AG10803 (cell line): ENCODE results near the gene NTRK2.

Experiments used
- DNase-seq: peaks from one replicate; pipeline ENCODE4 v3.0.0; 2010; ENCODE audit warnings: low read depth
- H3K4me3 ChIP-seq: 2 replicates; pipeline ENCODE4 v1.5.1; 2011; ENCODE audit warnings: mild to moderate bottlenecking, low read length, control low read depth
- TF ChIP-seq, protein P1 (sequence below): conservative IDR thresholded peaks from 2 replicates; pipeline ENCODE4 v1.5.1; 2011; ENCODE audit warnings: mild to moderate bottlenecking, low read length, control low read depth, inconsistent platforms

Gene NTRK2

DNA sequence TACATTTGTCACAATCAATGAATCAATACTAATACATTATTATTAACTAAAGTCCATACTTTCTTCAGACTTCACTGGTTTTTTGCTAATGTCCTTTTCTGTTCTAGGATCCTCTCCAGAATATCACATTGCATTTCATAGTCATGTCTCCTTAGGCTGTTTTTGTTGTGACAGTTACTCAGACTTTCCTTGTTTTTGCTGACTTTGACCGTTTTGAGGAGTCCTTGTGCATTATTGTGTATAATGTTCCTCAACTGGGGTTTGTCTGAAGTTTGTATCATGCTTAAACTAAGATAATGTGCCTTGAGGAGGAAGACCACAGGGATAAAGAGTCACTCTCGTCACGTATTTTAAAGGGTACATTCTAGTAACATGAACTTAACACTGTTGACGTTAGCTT lies 376.9 kb downstream of the NTRK2 start:
- TF ChIP-seq, protein P1, sequence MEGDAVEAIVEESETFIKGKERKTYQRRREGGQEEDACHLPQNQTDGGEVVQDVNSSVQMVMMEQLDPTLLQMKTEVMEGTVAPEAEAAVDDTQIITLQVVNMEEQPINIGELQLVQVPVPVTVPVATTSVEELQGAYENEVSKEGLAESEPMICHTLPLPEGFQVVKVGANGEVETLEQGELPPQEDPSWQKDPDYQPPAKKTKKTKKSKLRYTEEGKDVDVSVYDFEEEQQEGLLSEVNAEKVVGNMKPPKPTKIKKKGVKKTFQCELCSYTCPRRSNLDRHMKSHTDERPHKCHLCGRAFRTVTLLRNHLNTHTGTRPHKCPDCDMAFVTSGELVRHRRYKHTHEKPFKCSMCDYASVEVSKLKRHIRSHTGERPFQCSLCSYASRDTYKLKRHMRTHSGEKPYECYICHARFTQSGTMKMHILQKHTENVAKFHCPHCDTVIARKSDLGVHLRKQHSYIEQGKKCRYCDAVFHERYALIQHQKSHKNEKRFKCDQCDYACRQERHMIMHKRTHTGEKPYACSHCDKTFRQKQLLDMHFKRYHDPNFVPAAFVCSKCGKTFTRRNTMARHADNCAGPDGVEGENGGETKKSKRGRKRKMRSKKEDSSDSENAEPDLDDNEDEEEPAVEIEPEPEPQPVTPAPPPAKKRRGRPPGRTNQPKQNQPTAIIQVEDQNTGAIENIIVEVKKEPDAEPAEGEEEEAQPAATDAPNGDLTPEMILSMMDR = no peak
- DNase-seq = no peak

DNA sequence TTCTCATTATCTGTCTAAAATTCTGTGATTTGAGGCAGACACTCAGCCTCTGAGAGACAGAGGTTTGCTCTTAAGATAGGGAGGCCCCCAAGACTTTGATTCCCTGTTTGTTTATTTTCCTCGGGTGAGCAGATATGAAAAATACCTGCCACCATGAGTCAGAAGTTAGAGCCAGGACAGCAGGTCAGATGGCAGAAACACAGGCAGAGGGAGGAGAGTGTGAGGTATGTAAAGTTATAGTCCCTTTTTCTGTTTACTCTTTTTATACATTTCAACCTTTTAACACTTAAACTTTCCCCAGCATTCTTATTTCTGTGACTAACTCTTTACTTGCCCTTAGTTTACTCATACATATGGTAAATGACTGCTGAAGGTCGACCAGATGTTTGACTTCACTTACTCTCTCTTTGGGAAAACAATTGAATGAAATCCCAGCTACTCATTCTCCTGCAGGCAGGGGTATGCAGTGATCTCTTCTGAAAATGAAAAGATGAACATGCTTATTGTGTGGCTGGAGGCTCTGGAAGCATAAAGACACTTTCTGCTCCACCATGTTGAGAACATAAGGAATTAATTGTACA lies 383.8 kb downstream of the NTRK2 start:
- TF ChIP-seq, protein P1 = no peak
- no peak for DNase-seq
- H3K4me3 ChIP-seq = no peak overlapping the region

More for the DNA sequence above, 376.9 kb downstream of the NTRK2 start:
- H3K4me3 ChIP-seq = no peak overlapping the region

DNA sequence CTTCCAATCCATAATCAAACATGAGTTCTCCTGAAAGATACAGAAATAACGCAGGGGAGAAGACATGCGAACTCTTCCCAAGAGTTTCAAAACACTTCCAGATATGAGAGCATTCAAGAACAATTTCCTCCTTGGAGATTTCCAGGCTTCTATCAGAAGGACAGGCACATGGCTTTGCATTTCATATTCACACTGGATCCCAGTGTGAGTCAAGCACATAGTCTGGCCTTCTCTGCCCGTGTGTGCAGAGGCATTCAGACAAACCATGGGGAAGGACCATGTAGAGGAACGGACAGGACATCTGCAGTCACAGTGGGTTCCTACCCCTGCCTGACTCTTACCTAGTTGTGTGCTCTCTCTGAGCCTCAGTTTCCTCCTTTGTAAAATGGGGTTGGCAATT lies 384.5 kb downstream of the NTRK2 start:
- no peak overlapping the region for H3K4me3 ChIP-seq
- TF ChIP-seq, protein P1 = no peak
- DNase-seq = no peak

DNA sequence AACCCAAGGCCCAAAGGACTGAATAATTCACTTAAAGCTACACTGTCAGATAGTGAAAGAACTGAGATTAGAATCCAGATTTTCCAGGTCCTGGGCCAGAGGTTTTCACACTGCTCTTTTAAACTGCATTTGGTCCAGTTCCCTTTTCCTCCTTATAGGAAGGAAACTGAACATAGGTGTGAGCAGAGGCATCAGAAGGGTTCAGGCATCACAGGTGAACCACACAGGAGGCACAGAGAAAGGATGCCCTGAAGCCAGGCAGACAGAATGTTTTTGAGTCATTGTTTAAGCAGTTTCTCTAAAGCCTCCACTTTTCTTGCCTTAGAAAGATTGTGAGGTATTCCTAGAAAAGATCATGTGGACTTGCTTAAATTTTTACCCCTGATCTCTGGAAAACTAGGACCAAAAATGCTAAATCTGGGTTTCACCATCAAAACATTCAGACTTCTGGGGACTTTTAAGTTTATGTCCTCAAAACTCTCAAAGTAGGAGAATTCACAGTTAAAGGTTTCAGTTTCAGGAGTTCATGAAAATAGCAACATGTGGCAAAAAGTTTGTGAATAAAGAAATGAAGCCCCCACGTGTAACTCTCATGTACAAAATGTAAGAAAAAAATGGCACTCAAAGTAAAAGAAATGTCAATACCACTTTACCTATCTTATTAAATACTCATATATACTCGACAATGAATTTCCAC lies 386.1 kb downstream of the NTRK2 start:
- TF ChIP-seq, protein P1 = no peak
- DNase-seq = no peak

DNA sequence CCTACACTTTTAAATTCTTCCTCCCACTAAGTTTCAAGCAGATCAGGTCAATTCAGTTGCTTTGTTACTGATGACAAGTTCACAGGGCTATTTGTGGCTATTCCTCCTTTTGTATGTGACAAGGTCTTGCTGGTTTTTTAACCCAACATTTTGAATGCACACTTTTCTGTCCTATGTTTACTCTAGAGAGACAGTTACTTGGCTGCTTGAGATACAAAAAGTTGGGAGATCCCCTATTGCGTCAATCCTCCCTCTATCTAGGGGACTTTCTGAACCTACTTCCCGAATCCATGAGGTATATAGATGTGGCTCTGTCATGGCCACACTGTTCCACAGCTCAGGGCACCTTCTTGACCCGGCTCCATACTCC lies 386.7 kb downstream of the NTRK2 start:
- H3K4me3 ChIP-seq = no peak overlapping the region
- DNase-seq = no peak
- TF ChIP-seq, protein P1 = no peak

More for the DNA sequence above, 386.1 kb downstream of the NTRK2 start:
- no peak overlapping the region for H3K4me3 ChIP-seq

DNA sequence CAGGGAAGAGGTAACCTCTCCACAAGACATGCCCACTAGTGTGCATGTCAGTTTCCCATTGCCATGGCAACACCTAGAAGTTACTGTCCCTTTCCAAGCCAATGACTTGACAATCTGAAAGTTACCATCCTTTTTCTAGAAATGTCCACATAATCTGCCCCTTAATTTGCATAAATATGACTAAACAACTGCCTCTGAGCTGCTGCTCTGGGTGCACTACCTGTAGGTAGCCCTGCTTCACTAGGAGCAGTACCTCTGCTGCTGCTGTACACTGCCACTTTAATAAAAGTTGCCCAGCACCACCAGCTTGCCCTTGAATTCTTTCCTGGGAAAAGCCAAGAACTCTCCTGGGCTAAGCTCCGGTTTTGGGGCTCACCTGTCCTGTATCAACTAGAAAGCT lies 392.4 kb downstream of the NTRK2 start:
- TF ChIP-seq, protein P1 = no peak
- H3K4me3 ChIP-seq = no peak overlapping the region
- DNase-seq = no peak

DNA sequence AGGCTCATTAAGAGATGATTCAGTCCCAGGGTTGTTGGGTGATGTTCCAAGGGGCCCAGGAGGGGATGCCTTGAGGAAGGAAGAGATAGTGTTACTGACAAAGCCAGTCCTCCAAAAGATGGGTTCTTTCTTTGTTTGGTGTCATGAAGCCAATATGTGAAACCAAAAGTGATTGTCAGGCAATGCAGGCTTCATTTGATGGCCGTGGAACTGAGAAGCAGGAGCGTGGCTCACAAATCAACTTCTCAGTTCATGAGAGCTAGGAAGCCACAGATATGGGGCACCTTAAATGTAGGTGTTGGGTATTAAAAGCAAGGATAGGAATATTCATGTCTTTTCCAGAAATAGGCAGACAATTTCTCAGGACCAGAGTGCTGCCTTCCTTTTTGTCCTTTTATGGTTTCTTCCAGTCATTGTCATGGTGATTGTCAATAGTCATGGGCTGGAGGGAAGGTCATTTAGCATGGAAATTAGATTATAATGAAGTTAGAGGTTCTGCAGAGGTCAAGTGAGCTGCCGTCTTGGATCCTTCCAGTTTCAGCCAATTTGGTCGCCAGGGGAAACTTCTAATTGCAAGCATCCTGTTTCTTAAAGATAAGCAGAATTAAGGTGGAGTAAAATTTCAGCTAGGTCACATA lies 393.0 kb downstream of the NTRK2 start:
- TF ChIP-seq, protein P1 = no peak
- H3K4me3 ChIP-seq = no peak overlapping the region
- no peak for DNase-seq
